ENCODE measurements around the gene BMF. TPM values are rescaled to one million over a fixed set of nuclear protein-coding genes. Genes with fewer than 3 reads are reported as not detected.
"Not testable (repeated sequence)": the region's sequence is repeated elsewhere in the genome, so short reads cannot be mapped to it uniquely, and the experiment has no call there.

BMF gene
- total RNA-seq, 2 donors from 2014 or later: 4.3 to 16.1 TPM

- Histone ChIP-seq H3K9me3 (no peaks in the 10 kb centered on the region), H3K27ac (no peak overlapping the region), H3K4me1 (no peaks in the 10 kb centered on the region), H3K27me3 (no peaks in the 10 kb centered on the region), H3K4me3 (no peak overlapping the region), H3K36me3 (replicated peaks in 1 of 2; ENCODE audit: insufficient read depth in 1 of 2, low read depth in 2 of 2) (no peaks in the 10 kb centered on the region)
- TF ChIP-seq, protein P1, sequence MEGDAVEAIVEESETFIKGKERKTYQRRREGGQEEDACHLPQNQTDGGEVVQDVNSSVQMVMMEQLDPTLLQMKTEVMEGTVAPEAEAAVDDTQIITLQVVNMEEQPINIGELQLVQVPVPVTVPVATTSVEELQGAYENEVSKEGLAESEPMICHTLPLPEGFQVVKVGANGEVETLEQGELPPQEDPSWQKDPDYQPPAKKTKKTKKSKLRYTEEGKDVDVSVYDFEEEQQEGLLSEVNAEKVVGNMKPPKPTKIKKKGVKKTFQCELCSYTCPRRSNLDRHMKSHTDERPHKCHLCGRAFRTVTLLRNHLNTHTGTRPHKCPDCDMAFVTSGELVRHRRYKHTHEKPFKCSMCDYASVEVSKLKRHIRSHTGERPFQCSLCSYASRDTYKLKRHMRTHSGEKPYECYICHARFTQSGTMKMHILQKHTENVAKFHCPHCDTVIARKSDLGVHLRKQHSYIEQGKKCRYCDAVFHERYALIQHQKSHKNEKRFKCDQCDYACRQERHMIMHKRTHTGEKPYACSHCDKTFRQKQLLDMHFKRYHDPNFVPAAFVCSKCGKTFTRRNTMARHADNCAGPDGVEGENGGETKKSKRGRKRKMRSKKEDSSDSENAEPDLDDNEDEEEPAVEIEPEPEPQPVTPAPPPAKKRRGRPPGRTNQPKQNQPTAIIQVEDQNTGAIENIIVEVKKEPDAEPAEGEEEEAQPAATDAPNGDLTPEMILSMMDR (IDR thresholded peaks at IDR 0.05): no peak
- TF ChIP-seq POLR2A (IDR thresholded peaks at IDR 0.05): no peak
- intact Hi-C loops (cut with DNase I): no loop called here
- DNase-seq (no peak), ATAC-seq (no peak)
- WGBS, 2 donors: 68 to 75% methylated on average over 19 of the region's 19 CpGs
Measured at GRCh38 chr15:40130799-40131502, 22.3 kb upstream of the BMF start.

GRCh38 chr15:40130118-40130517 lies 21.4 kb upstream of the BMF start:
- no peaks in the 10 kb centered on the region for H3K36me3 ChIP-seq (replicated peaks in 1 of 2; ENCODE audit: insufficient read depth in 1 of 2, low read depth in 2 of 2)
- H3K9me3 ChIP-seq: no peaks in the 10 kb centered on the region
- no peak for TF ChIP-seq POLR2A (IDR thresholded peaks at IDR 0.05)
- TF ChIP-seq, protein P1 (IDR thresholded peaks at IDR 0.05): no peak
- H3K4me3 ChIP-seq: no peak overlapping the region
- no peak for ATAC-seq
- intact Hi-C loops (cut with DNase I): no loop called here
- no peak for DNase-seq
- peaks cover 5% of the 10 kb centered on the region for H3K4me1 ChIP-seq
- WGBS, 2 donors: 60 to 64% methylated on average over 5 of the region's 5 CpGs
- H3K27ac ChIP-seq: no peak overlapping the region
- H3K27me3 ChIP-seq: no peaks in the 10 kb centered on the region

DNA sequence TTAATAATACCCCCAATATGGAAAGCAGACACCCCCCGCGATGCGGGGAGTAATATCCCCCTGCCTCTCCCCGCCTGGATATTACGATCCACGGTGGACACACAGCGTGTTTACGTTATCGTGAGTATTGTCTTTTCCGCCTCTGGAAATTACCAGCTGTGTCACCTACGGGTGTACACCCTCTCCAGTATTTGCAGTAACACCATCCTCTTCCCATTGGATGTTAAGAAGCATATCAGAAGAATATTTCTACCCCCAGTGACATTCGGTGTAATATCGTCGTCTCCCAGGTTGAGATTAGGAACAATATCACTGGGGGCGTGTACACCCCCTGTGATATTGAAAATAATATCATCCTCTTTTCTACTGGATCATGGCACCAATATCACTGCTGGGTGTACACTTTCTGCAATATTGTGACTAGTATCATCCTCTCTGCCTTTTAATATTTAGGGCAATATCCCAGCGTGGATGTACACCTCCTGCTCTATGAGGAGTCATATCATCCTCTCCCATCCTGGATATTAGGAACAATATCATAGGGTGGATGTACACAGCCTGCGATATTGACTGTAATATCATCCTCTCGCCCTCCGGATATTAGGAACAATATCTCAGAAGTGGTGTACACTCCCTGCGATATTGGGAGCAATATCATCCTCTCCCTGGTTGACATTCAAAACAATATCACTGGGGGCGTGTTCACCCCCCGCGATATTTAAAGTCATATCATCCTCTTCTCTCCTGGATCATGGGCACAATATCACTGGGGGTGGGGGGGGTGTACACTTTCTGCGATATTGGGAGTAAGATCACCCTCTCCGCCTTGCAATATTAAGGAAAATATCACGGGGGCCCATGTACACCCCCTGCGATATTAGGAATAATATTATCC lies 20.3 kb upstream of the BMF start:
- Histone ChIP-seq H3K27me3 (no peaks in the 10 kb centered on the region), H3K9me3 (no peaks in the 10 kb centered on the region), H3K4me3 (no peak overlapping the region), H3K27ac (no peak overlapping the region), H3K36me3 (replicated peaks in 1 of 2; ENCODE audit: insufficient read depth in 1 of 2, low read depth in 2 of 2) (no peaks in the 10 kb centered on the region), H3K4me1 (peaks cover 13% of the 10 kb centered on the region)
- ATAC-seq (no peak), DNase-seq (no peak)
- 61 to 73% methylated on average over 27 of the region's 27 CpGs for WGBS, 2 donors
- intact Hi-C loops (cut with DNase I): no loop called here
- TF ChIP-seq, protein P1 (IDR thresholded peaks at IDR 0.05): no peak
- TF ChIP-seq POLR2A (IDR thresholded peaks at IDR 0.05): no peak

DNA sequence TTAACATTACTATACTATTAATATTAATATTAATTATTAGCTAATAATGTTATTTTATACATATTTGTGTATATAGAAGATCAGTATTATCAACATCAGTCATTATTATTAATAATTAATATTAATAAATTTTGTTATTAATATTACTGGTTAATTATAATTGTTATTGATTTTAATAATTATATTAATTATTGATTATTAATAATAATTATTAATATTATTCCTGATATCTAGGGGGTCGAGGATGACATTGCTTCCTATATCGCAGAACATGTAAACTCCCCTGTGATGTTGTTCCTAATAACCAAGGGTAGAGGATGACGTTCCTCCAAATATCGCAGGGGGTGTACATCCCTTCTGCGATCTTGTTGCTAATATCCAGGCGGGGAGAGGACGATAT lies 17.3 kb upstream of the BMF start:
- Histone ChIP-seq H3K4me3 (no peak overlapping the region), H3K36me3 (replicated peaks in 1 of 2; ENCODE audit: insufficient read depth in 1 of 2, low read depth in 2 of 2) (no peaks in the 10 kb centered on the region), H3K4me1 (peaks cover 13% of the 10 kb centered on the region), H3K9me3 (no peaks in the 10 kb centered on the region), H3K27ac (no peak overlapping the region), H3K27me3 (no peaks in the 10 kb centered on the region)
- DNase-seq (no peak), ATAC-seq (no peak)
- TF ChIP-seq POLR2A (IDR thresholded peaks at IDR 0.05): no peak
- TF ChIP-seq, protein P1 (IDR thresholded peaks at IDR 0.05): no peak
- intact Hi-C loops (cut with DNase I): no loop called here
- WGBS, 2 donors: 84 to 87% methylated on average over 7 of the region's 7 CpGs

DNA sequence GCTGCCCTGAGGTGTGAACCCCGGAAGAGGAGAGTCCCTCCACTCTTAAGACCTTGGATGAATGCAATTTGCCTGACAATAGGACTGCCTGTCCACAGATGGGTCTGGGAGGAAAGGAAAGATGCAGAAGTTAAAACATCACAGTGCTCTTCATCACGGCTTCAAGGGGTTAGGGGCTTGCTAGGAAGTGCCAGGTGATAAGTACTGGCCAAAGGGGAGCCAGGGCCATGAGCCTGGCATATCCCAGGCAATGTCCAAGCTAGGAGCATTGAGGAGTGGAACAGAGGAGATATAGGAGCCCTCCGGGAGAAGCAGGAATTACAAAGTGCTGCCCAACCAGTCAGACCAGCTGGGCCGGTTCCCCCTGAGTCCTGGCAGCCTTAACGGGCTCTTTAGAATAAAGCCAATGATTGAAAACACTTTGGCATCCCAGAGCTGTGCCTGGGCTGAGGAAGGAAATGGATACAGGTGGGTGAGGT lies 16.2 kb upstream of the BMF start:
- ATAC-seq (peak; percentile 98), DNase-seq (peak; percentile 48 to 68 (median 66))
- WGBS, 2 donors: 24 to 33% methylated on average over 5 of the region's 5 CpGs
- H3K9me3 ChIP-seq; H3K27me3 ChIP-seq; H3K4me3 ChIP-seq; H3K27ac ChIP-seq; intact Hi-C loops (cut with DNase I); H3K36me3 ChIP-seq (replicated peaks in 1 of 2; ENCODE audit: insufficient read depth in 1 of 2, low read depth in 2 of 2): not testable (repeated sequence)
- H3K4me1 ChIP-seq: peaks cover 13% of the 10 kb centered on the region

DNA sequence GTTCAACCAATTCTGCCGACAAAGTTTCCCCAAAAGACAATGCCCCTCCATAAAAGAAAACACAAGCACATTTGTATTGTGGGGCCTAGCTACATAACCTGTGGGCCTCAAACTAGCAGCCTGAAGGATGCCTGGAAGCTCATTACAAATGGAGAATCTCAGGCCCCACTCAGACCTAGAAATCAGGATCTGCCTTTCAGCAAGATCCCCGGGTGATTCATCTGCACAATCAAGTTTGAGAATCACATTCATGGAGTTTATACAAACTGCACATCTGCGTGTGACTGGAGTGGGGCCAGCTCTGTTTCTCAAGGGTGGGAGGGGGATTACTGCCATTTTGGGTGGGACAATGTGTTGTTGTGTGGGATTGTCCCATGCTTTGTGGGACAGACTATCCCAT lies 15.7 kb upstream of the BMF start:
- H3K4me3 ChIP-seq; H3K27me3 ChIP-seq; DNase-seq; ATAC-seq; H3K27ac ChIP-seq; H3K9me3 ChIP-seq; intact Hi-C loops (cut with DNase I); H3K36me3 ChIP-seq (replicated peaks in 1 of 2; ENCODE audit: insufficient read depth in 1 of 2, low read depth in 2 of 2): not testable (repeated sequence)
- WGBS, 2 donors: 75 to 84% methylated on average over 3 of the region's 3 CpGs
- H3K4me1 ChIP-seq: peaks cover 13% of the 10 kb centered on the region

GRCh38 chr15:40123863-40124262 lies 15.2 kb upstream of the BMF start:
- 86 to 96% methylated on average over 4 to 5 of the region's 5 CpGs for WGBS, 2 donors
- H3K27me3 ChIP-seq; H3K36me3 ChIP-seq (replicated peaks in 1 of 2; ENCODE audit: insufficient read depth in 1 of 2, low read depth in 2 of 2); H3K4me3 ChIP-seq; DNase-seq; H3K9me3 ChIP-seq; intact Hi-C loops (cut with DNase I); ATAC-seq; H3K27ac ChIP-seq: not testable (repeated sequence)
- peaks cover 13% of the 10 kb centered on the region for H3K4me1 ChIP-seq

Measured in body of pancreas (tissue), 4 donors.